CD1c-positive myeloid dendritic cell (primary cell): ENCODE data around the gene PCBP4.

Experiments
- DNase-seq: peaks from one replicate; pipeline ENCODE4 v3.0.0-alpha.2; 2016; ENCODE audit errors: extremely low spot score

PCBP4 gene

GRCh38 chr3:51967384-51968169 lies at the start of gene PCBP4:
TSS of gene PCBP4 (minus strand) at chr3:51967454. CDS start at chr3:51961240, 6,214 bp downstream.
- peak; percentile 24 for DNase-seq

GRCh38 chr3:52015438-52016228 lies 48.4 kb upstream of the PCBP4 start:
- DNase-seq, result no peak

GRCh38 chr3:52014613-52015012 lies 47.4 kb upstream of the PCBP4 start:
- DNase-seq, result no peak

- no peak for DNase-seq
Measured at GRCh38 chr3:52013802-52014598, 46.7 kb upstream of the PCBP4 start.

GRCh38 chr3:52012699-52013098 lies 45.4 kb upstream of the PCBP4 start:
- no peak for DNase-seq

GRCh38 chr3:52010431-52010830 lies 43.2 kb upstream of the PCBP4 start:
- DNase-seq, result no peak

GRCh38 chr3:52007291-52007690 lies 40.0 kb upstream of the PCBP4 start:
- DNase-seq, result no peak

GRCh38 chr3:52006820-52007133 lies 39.5 kb upstream of the PCBP4 start:
- no peak for DNase-seq

GRCh38 chr3:52006017-52006819 lies 39.0 kb upstream of the PCBP4 start:
- DNase-seq, result peak; percentile 49

GRCh38 chr3:52005571-52005986 lies 38.3 kb upstream of the PCBP4 start:
- DNase-seq, result no peak

GRCh38 chr3:52004906-52005395 lies 37.7 kb upstream of the PCBP4 start:
- DNase-seq, result no peak

- no peak for DNase-seq
Measured at GRCh38 chr3:52004163-52004787, 37.0 kb upstream of the PCBP4 start.

GRCh38 chr3:52002748-52003147 lies 35.5 kb upstream of the PCBP4 start:
- DNase-seq, result no peak

- DNase-seq, result peak; percentile 82
Measured at GRCh38 chr3:52001443-52001974, 34.3 kb upstream of the PCBP4 start.

- no peak for DNase-seq
Measured at GRCh38 chr3:51999846-52000245, 32.6 kb upstream of the PCBP4 start.

GRCh38 chr3:51998774-51999173 lies 31.5 kb upstream of the PCBP4 start:
- DNase-seq, result no peak

- DNase-seq, result no peak
Measured at GRCh38 chr3:51997935-51998596, 30.8 kb upstream of the PCBP4 start.

GRCh38 chr3:51997172-51997571 lies 29.9 kb upstream of the PCBP4 start:
- no peak for DNase-seq

GRCh38 chr3:51995346-51996163 lies 28.3 kb upstream of the PCBP4 start, which contains the start of gene RPL29:
TSS of gene RPL29 (minus strand) at chr3:51995895. CDS start at chr3:51995461, 434 bp downstream.
- peak; percentile 96 for DNase-seq
